GM18505 (cell line): ENCODE results near the gene AEBP1.

ENCODE experiments used
- ATAC-seq: cut with Tn5 transposase; IDR thresholded peaks from one replicate; pipeline ENCODE4 v1.9.1; 2021; ENCODE audit not compliant: unreplicated experiment
- POLR2A ChIP-seq: IDR thresholded peaks from 4 replicates; pipeline ENCODE4 v1.6.1; 2011; ENCODE audit warnings: borderline replicate concordance; ENCODE audit not compliant: insufficient read depth, insufficient read length; ENCODE audit errors: extremely low read depth

The AEBP1 gene

DNA sequence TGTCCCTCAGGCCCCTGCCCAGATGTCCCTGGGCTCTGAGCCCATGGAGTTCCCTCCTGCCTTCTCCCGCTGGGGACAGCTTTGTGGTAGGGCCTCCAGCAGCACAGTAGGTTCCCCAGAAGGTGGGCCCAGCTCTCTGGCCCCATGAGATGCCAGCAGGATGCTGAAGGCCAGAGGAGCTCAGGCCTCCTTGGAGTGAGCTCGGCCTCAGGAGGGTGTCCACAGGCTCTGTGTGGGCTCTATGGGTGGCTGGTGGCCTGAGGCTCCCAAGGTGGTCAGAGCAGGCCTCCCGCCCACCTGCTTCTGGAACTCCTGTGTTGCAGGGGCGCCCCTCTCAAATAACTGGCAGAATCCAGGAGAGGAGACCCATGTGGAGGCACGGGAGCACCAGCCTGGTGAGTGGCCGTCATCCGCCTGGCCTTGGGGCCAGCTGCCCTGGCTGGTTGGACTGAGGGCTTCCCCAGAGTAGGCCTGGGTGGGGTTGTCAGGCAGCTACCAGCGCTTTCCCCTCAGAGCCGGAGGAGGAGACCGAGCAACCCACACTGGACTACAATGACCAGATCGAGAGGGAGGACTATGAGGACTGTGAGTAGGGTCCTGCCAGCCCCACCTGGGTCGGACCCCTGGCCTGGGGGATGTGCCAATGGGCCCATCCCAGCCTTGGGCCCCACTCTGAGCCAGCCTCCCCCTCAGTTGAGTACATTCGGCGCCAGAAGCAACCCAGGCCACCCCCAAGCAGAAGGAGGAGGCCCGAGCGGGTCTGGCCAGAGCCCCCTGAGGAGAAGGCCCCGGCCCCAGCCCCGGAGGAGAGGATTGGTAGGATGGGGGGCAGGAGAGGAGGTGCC lies 3.2 kb downstream of the AEBP1 start:
- ATAC-seq: no peak
- no peak for TF ChIP-seq POLR2A

DNA sequence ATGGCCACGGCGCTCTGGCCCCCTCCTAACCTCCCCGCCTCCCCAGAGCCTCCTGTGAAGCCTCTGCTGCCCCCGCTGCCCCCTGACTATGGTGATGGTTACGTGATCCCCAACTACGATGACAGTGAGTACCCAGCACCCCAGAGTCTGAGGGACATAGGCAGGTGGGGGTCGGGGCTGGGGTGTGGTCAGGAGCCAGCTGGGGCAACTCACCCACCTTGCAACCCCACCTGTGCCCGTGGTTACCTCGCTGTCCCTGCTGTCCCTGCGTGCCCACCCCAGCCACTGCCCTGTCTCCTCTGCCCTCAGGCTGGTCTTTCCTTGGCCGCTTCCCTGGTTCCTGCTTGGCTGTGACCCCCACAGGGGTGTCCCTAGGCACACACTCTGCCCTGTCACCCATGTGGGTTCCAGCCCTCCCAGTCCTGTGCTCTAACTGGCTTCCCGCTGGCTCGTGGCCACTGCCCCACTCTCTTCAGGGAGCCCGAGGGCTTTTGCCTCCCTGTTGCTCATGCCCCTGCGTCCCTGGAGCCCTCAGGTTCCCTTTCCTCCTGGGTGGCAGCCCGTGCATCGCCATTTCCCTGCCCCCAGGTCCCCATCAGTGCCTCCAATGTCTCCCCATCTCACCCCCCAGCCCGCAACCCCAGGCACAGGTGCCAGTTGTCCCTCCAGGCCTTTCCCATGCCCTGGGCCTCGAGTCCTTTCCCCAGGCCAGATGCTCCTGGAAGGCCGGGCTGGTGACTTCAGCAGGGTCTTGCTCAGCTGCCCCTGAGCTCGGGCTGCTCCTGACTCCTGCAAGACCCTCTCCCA lies 4.0 kb downstream of the AEBP1 start:
- TF ChIP-seq POLR2A: no peak
- ATAC-seq: no peak

DNA sequence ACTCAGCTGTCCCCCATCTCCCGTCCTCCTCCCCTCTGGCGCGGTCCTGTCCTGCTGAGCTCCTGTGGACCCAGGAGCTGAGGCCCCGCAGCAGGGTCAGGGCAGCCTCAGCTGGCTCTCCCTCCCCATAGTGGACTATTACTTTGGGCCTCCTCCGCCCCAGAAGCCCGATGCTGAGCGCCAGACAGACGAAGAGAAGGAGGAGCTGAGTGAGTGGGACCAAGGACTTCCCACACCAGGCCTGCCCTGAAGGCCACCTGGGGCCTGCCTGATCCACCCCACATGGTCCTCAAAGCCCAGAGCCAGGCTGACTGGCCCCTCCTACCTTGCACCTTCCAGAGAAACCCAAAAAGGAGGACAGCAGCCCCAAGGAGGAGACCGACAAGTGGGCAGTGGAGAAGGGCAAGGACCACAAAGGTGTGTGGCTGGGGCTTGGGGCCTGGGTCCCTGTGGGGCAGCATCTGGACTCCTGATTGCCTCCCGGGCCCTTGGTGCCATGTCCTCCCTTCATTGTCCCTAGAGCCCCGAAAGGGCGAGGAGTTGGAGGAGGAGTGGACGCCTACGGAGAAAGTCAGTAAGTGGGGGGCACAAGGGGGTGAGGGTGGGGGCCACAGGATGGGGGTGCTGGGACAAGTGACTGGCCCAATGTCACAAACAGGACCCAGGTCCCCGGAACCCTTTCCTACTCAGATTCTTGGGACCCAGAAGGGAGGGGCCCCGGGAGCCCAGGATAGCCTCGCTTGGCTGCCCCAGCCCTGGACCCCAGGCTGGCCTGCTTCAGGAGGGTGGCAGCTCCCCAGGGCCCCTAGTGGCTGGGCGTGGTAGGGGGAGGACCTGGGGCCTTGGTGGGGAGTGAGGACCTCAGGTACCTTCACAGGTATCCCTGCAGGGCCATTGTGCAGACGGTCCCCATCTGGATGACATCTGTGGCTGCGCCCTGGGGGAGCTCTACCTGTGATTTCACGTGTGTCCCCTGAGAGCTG lies 4.9 kb downstream of the AEBP1 start:
- TF ChIP-seq POLR2A: no peak
- no peak for ATAC-seq

DNA sequence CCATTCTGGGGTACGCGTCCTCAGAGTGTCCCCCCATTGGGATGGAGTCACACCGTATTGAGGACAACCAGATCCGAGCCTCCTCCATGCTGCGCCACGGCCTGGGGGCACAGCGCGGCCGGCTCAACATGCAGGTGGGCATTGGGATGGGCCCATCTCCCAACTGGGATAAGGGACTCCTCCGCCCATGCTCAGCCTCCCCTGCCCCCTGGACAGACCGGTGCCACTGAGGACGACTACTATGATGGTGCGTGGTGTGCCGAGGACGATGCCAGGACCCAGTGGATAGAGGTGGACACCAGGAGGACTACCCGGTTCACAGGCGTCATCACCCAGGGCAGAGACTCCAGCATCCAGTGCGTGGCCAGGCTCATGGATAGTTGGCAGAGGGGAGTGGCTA lies 5.8 kb downstream of the AEBP1 start:
- no peak for ATAC-seq
- TF ChIP-seq POLR2A: no peak

DNA sequence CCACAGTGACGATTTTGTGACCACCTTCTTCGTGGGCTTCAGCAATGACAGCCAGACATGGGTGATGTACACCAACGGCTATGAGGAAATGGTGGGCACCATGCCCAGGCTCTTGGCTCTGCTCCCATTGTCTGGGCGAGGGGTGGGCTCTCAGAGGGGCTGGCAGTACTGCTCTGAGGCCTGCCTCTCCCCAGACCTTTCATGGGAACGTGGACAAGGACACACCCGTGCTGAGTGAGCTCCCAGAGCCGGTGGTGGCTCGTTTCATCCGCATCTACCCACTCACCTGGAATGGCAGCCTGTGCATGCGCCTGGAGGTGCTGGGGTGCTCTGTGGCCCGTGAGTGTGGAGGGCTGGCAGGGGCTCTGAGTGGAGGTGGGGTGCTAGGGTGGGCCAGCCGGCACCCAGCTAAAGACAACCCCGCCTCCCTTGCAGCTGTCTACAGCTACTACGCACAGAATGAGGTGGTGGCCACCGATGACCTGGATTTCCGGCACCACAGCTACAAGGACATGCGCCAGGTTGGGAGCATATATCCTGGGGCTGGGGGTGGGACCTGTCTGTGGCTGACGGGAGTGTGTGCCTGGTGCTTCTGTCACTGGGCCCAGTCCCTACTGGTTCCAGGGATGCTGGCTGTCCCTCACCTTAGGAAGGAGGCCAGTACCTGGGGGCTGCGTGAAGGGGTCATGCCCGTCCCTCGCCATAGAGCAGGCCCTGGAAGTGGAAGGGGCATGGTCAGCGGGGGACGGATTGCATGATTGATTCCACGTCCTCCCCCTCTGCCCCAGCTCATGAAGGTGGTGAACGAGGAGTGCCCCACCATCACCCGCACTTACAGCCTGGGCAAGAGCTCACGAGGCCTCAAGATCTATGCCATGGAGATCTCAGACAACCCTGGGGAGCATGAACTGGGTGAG lies 6.8 kb downstream of the AEBP1 start:
- no peak for ATAC-seq
- TF ChIP-seq POLR2A: no peak

GRCh38 chr7:44111761-44112160 lies 7.6 kb downstream of the AEBP1 start:
- TF ChIP-seq POLR2A: no peak
- ATAC-seq: no peak

GRCh38 chr7:44112231-44112996 lies 8.3 kb downstream of the AEBP1 start:
- TF ChIP-seq POLR2A: no peak
- ATAC-seq: no peak

DNA sequence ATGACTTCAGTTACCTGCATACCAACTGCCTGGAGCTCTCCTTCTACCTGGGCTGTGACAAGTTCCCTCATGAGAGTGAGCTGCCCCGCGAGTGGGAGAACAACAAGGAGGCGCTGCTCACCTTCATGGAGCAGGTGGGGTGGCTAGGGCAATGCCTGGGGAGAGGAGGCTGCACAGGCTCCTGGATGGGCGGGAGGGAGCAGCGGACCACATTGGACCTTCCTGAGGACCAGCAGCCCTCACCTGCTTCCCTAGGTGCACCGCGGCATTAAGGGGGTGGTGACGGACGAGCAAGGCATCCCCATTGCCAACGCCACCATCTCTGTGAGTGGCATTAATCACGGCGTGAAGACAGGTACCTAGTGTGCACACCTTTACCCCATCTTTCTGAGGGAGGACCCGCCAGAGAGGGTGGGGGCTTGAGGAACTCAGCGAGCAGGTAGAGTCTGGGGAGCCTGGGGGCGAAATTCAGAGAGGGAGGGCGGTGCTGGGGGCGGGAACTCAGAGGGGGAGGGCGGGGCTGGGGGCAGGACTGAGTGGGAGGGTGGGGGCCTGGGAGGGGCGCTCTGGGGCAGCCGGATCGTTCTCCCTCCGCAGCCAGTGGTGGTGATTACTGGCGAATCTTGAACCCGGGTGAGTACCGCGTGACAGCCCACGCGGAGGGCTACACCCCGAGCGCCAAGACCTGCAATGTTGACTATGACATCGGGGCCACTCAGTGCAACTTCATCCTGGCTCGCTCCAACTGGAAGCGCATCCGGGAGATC lies 9.0 kb downstream of the AEBP1 start:
- TF ChIP-seq POLR2A: no peak

GRCh38 chr7:44113764-44114354 lies 9.7 kb downstream of the AEBP1 start:
- no peak for TF ChIP-seq POLR2A
- ATAC-seq: no peak

More for the DNA sequence above, 9.0 kb downstream of the AEBP1 start:
- no peak for ATAC-seq

- no peak for ATAC-seq
- no peak for TF ChIP-seq POLR2A
These were observed 10.6 kb downstream of the AEBP1 start for GRCh38 chr7:44114586-44115310.
